Measurements from ENCODE around the gene LRP4.
A peak's percentile ranks its signal among the peaks of the same experiment; 100 is the strongest.

The LRP4 gene

DNA sequence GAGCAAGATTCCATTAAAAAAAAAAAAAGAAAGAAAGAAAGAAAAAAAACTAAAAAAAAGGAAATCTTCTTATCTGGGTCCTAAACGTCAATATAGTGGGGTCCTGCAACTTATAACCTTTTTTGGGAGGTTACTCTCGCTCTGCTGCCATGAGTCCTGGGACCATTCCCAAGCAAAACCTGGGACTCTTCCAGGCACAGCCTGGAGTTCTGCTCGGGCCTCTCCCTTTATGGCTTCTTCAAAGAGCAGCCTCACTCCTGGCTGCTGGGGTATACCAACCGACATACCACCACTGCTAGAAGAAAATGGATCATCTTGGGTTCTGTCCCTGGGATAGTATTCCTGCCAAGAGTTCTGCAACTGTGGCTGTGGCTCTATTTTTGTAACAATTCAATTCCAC lies 58.1 kb downstream of the LRP4 start:
- no peak for TF ChIP-seq ZNF274 (IDR thresholded peaks at IDR 0.05; ENCODE audit: low read depth, low read length)
- H3K4me3 ChIP-seq (ENCODE audit: low read length): no peak overlapping the region

DNA sequence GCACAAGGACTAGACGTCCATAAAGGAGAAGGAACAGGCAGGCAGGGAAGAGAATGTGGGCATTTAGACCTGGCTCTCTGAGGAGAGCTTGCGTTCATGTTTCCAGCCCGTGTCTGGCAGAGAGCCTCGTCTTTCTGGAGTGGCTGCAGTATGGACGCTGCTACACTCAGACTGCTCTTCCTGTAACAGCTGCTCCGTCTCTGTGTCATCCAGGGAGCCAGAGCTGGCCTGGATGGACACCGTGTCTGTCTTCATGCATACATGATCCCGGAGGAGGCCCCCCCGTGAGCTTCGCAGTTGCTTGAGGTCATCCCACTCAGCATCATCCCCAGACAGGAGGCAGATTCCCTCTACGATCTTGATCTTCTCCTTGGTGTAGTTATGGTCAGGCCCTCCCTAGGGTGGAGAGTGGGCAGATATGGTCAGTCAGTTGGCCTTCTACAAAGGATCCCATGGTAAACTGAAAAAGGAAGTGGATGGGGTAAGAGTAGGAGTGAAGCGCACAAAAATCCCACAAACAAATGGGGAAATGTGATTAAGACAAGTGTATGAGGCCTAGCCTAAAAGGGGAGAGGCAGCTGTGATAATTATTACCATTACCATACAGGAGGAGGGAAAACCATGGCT lies 59.3 kb downstream of the LRP4 start:
- TF ChIP-seq ZNF274 (IDR thresholded peaks at IDR 0.05; ENCODE audit: low read depth, low read length): no peak
- H3K4me3 ChIP-seq (ENCODE audit: low read length): no peak overlapping the region

DNA sequence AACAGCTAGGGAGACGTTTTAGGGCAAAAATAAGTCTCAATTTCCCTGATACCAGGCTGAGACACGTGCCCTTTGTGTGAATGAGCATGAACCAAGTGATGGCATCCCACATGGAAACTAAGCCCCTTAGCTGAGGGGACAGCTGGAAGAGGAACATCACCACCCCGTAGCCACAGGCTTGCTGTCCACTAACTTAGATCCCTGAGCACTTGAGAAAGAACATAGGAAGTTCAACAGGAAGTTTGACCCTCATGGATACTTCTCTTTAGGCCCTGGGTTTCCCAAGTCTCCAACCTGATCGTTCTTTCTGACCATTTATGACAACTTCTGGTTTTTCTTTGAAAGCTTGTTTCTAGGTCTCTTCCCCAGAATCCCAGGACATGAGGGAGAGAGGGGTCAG lies 60.7 kb downstream of the LRP4 start:
- TF ChIP-seq ZNF274 (IDR thresholded peaks at IDR 0.05; ENCODE audit: low read depth, low read length): no peak
- H3K4me3 ChIP-seq (ENCODE audit: low read length): no peak overlapping the region

DNA sequence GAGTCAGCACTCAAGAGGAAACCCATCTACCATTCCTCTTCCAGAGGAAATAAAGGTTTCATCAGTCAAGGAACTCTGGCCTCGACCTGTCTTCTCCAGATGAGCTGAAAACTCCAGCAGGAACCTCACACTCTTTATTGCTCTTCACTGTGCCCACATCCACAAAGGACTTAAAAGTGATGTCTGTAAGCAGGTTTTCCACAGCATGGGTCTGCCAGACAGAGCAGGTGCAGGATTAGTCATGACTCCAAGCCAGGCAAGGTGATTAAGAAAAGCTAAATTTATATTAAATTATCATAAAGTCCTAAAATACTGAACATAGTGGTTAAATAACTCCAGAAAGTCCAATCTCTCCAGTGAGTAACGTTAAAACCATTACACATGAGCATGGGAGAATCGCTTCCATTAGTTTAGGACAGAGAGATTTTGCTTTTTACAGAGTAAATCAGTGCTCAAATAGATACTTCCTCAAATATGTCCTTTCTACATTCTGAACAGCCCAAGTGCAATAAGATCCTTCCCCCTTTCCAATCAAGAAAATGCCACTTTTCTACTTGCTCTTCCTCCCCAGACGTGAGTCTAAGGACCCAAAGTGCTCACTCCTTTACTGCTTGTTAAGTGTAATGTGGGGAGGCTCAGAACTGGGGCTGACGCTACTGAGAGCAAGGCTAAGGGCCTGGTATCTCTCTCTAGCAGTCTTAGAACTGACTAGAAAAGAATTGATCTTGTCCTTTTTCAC lies 61.6 kb downstream of the LRP4 start:
- TF ChIP-seq ZNF274 (IDR thresholded peaks at IDR 0.05; ENCODE audit: low read depth, low read length): no peak
- H3K4me3 ChIP-seq (ENCODE audit: low read length): no peak overlapping the region

DNA sequence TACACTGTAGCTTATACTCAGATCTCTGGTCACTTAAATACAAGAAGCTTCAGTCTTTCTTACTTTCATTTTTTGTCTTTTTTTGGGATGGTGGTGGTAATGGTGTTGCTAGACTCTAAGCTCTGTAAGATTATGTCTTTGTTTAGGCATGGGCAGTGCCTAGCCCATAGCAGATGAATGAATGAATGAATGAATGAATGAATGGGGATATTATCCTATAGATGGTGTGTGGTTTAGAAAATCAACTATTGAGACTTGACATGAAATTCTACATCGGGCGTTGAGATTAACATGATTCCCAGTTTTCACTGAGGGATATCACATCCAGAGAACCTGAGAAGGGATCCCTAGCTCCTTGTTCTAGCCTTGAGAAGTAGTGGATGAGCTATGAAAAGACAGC lies 62.5 kb downstream of the LRP4 start:
- TF ChIP-seq ZNF274 (IDR thresholded peaks at IDR 0.05; ENCODE audit: low read depth, low read length): no peak

DNA sequence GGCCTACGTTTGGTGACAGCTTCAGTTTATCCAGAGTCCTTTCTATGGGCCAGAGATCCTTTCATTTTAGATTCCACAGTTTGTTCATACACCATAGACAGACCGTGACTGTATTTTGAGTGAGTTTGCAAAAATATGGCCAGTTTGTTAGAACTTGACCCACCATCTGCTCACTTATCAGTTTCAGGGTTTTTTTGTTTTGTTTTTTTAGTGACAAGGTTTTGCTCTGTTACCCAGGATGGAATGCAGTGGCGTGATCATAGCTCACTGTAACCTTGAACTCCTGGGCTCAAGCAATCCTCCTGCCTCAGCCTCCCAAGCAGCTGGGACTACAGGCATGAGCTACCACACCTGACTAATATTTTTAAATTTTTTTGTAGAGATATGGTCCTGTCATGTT lies 63.2 kb downstream of the LRP4 start:
- H3K4me3 ChIP-seq (ENCODE audit: low read length): no peak overlapping the region
- no peak for TF ChIP-seq ZNF274 (IDR thresholded peaks at IDR 0.05; ENCODE audit: low read depth, low read length)

More for the DNA sequence above, 62.5 kb downstream of the LRP4 start:
- no peak overlapping the region for H3K4me3 ChIP-seq (ENCODE audit: low read length)

DNA sequence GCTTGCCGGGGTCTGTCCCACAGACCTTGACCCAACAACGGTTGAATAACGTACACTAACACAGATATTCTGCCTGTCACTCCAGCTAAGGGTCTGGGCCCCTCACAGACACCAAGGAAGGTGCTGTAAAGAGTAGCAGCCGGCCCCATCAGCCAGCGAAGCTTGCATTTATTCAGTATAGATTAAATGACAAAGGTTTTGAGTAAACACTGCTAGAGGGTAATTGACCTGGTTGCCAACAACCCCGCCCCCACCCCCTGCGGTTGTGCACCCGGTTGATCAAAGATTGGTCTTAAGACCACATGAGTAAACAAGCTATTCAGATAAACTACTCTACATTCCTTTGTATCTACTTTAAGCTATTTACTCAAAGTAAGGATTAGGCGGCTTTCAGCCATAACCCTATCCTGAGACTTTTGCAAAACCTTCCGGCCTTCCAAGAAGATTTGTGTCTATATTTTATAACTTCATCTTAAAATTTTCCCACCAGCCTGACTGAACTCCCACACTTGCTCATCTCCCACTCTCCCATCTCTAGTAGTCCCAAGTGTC lies 67.4 kb downstream of the LRP4 start:
- no peak for TF ChIP-seq ZNF274 (IDR thresholded peaks at IDR 0.05; ENCODE audit: low read depth, low read length)

DNA sequence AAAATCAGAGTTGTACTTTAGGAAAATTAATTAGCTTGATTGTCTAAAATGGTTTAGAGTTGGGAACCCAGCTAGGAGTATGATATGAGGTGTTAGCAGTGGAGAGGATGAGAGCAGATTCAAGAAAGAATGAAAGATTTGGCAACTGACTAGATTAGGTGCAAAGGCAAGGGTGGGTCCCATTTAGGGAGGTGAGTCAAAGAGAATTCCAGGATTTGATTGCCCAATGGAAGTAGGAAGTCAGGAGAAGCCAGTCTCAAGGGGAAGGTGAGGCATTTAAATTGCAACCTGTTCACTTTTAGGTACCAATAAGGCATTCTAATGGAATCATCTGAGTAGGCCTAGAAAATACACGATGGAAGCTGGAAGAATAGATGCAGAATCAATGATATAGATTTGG lies 68.7 kb downstream of the LRP4 start:
- no peak for TF ChIP-seq ZNF274 (IDR thresholded peaks at IDR 0.05; ENCODE audit: low read depth, low read length)
- no peak overlapping the region for H3K4me3 ChIP-seq (ENCODE audit: low read length)

More for the DNA sequence above, 67.4 kb downstream of the LRP4 start:
- no peak overlapping the region for H3K4me3 ChIP-seq (ENCODE audit: low read length)

DNA sequence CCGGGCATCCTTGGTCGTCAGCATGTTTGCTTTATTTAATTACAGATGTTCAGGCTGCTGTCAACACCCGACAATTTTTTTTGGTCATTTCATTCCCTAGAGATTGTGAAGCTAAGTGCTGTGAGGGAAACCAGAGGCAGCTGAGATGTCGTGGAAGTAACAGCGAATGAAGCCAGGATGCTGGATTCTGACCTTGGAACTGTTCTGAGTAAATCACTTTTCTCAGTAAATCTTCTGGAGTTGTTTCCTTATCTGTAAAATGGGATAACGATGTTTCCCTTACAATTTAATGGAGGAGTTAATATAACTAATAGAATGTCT lies 71.9 kb downstream of the LRP4 start:
- TF ChIP-seq ZNF274 (IDR thresholded peaks at IDR 0.05; ENCODE audit: low read depth, low read length): no peak
- peak overlapping the region; percentile 86 for H3K4me3 ChIP-seq (ENCODE audit: low read length)

DNA sequence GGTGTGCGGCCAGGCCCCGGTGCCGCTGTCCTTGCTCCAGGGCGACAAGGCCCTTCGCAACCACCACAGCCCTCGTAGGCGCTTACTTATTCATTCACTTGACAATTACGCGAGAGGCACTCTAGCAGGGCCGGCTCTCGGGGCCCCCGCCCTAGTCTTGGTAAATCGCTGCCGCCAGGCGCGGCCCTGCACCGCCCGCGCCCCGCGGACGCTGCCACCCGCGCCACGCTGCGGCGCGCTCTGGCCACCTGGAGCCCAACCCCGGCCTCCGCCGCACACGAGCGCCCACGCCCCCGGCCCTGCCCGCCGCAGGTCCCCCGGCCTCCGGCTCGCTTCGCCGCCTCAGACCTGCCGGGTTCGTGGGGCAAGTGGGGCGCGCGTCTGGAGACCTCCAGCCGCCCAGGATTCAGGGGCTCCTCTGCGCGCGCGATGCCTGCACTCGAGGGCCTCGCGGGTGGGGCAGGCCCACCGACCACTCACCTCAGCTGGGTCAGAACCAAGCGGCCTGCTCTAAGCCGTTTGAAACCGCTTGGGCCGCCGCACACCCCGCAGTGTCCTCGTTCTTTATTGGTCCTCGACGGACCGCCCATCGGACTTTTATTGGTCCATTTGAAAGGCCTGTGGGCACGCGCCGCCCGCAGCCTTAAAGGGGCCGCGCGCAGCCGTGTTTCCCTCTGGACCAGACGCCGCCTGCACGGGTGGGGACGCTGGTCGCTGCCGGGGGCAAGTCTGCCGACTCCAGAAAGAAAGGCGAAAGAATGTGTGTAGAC lies 72.4 kb downstream of the LRP4 start, which contains the start of gene CKAP5:
Gene CKAP5 (minus strand): TSS at position 541 of the 770 bp plus-strand sequence. CDS start 25,049 bp downstream, outside the sequence.
- no peak for TF ChIP-seq ZNF274 (IDR thresholded peaks at IDR 0.05; ENCODE audit: low read depth, low read length)

DNA sequence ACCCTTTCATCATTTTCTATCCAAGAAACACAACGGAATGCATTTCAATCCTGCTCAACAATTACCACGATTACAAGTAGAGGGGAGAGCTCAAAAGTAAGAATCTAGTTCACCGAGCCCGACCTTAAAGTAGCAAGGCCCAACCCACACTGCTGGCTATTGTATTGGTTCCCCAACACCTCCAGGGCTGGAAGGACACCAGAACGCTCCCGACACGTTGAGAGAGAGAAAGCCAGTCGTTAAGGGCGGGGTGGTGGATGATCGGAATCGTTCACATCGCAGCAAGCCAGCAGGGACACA lies 73.0 kb downstream of the LRP4 start:
- H3K4me3 ChIP-seq (ENCODE audit: low read length): peak overlapping the region; percentile 86
- no peak for TF ChIP-seq ZNF274 (IDR thresholded peaks at IDR 0.05; ENCODE audit: low read depth, low read length)

More for the DNA sequence above, 72.4 kb downstream of the LRP4 start, which contains the start of gene CKAP5:
- peak within 1 kb of the TSS; percentile 86 for H3K4me3 ChIP-seq (ENCODE audit: low read length)

DNA sequence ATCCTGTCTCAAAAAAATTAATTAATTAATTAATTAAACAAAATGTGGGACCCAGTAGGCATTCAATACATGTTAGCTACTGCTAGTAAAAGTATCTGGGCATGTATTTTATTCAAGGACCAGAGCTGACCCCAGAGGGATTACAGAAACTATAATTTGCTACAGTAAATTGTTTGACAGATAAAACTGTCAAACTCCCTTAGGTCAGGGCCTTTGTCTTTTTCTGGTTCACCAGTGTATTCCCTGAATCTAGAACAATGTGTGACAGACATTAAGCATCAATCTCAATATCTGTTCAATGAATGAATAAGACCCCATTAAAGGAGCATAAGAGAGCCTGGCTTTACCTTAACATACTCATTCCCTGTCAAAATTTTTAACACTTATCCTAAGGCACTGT lies 78.2 kb downstream of the LRP4 start:
- H3K4me3 ChIP-seq (ENCODE audit: low read length): no peak overlapping the region
- TF ChIP-seq ZNF274 (IDR thresholded peaks at IDR 0.05; ENCODE audit: low read depth, low read length): no peak

DNA sequence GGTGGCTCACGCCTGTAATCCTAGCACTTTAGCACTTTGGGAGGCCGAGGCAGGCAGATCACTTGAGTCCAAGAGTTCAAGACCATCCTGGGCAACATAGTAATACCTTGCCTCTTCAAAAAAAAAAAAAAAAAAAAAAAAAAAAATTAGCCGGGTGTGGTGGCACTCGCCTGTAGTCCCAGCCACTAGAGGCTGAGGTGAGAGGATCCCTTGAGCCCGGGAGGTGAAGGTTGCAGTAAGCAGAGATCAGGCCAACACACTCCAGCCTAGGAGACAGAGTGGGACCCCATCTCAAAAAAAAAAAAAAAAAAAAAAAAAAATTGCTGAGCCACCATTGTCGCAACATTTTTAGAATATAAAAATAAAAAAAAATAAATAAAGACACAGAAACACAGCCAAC lies 79.8 kb downstream of the LRP4 start:
- TF ChIP-seq ZNF274 (IDR thresholded peaks at IDR 0.05; ENCODE audit: low read depth, low read length): no peak
- H3K4me3 ChIP-seq (ENCODE audit: low read length): no peak overlapping the region

DNA sequence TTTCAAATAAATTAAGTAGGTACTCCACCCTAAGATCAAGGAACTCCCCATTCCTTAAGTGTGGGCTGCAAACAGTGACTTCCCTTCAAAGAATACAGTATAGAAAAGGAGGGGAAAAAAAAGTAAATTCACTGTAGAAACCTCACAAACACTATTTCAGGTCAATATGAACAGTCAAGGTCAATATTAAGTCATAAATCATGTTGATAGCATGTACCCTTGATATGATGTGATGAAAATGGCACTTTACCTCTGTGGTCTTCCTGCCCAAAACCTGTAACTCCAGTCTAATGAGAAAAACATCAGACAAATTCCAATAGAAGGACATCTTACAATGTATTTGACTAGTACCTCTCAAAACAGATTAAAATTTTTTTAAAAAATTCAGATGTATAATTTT lies 80.5 kb downstream of the LRP4 start:
- no peak for TF ChIP-seq ZNF274 (IDR thresholded peaks at IDR 0.05; ENCODE audit: low read depth, low read length)
- no peak overlapping the region for H3K4me3 ChIP-seq (ENCODE audit: low read length)

DNA sequence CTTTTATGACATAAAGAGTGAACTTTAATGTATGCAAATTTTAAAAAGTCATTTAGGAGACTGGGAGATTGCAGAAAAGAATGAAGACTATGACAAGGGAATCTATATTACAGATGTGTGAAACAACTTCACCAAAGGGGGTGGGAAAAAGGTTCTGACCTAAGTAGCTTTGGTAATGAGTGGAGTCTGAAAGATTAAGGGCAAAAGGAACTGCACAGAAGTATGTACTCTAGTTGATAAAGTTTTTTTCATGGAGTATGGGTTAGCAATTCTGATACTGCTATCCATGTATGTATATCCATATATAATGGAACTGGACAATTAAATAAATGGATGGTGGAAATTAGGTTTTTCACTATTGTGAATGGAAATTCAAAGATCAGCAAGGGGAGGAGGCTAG lies 81.5 kb downstream of the LRP4 start:
- no peak overlapping the region for H3K4me3 ChIP-seq (ENCODE audit: low read length)
- TF ChIP-seq ZNF274 (IDR thresholded peaks at IDR 0.05; ENCODE audit: low read depth, low read length): no peak

Data from GM08714 (cell line).